ENCODE measurements around the gene NOPCHAP1. TPM values are rescaled to one million over a fixed set of nuclear protein-coding genes. Genes with fewer than 3 reads are reported as not detected.

The NOPCHAP1 gene
- total and polyA plus RNA-seq, 10 of the 15 experiments (the other 5 are each of a cell fraction or from before 2014, with no cell fraction given) = 28.0 to 115 (median 40.9) TPM

DNA sequence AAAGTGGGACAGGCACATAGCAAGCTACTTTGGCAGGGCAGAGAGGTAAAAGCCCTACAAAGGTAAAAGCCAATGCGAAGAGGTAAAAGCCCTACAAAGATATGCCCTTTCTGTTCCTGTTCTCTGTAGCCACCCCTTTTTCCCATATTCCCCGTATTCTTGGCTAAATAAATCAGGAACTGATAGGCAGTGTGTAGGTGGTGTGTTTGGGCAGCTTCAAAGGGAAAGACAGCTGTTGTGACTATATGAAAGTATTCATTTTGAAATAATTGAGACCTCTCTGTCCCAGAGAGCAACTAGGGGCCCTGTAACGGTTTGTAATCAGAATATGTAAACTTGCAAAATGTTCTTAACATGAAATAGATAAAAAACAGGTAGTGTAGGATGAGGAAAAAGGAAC, 16.8 kb upstream of the NOPCHAP1 start (continued):
- TF ChIP-seq, protein P1, sequence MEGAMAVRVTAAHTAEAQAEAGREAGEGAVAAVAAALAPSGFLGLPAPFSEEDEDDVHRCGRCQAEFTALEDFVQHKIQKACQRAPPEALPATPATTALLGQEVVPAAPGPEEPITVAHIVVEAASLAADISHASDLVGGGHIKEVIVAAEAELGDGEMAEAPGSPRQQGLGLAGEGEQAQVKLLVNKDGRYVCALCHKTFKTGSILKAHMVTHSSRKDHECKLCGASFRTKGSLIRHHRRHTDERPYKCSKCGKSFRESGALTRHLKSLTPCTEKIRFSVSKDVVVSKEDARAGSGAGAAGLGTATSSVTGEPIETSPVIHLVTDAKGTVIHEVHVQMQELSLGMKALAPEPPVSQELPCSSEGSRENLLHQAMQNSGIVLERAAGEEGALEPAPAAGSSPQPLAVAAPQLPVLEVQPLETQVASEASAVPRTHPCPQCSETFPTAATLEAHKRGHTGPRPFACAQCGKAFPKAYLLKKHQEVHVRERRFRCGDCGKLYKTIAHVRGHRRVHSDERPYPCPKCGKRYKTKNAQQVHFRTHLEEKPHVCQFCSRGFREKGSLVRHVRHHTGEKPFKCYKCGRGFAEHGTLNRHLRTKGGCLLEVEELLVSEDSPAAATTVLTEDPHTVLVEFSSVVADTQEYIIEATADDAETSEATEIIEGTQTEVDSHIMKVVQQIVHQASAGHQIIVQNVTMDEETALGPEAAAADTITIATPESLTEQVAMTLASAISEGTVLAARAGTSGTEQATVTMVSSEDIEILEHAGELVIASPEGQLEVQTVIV (IDR thresholded peaks at IDR 0.05; ENCODE audit: borderline replicate concordance, partially characterized antibody) = no peak
- TF ChIP-seq MEF2A (IDR thresholded peaks at IDR 0.05; ENCODE audit: insufficient read depth, low read depth, low read length) = no peak
- no peak for TF ChIP-seq BRCA1 (IDR thresholded peaks at IDR 0.05; ENCODE audit: low read depth, low read length)
- TF ChIP-seq IKZF1 (conservative IDR thresholded peaks at IDR 0.05) = 0 out of 2 replicates have a peak, but pooled peaks have one; percentile 32
- TF ChIP-seq SRF (IDR thresholded peaks at IDR 0.05; ENCODE audit: low read depth in 2 of 2, low read length in 2 of 2) = no peak
- no peak for TF ChIP-seq NFXL1 (IDR thresholded peaks at IDR 0.05; ENCODE audit: borderline replicate concordance)
- TF ChIP-seq, protein P2, sequence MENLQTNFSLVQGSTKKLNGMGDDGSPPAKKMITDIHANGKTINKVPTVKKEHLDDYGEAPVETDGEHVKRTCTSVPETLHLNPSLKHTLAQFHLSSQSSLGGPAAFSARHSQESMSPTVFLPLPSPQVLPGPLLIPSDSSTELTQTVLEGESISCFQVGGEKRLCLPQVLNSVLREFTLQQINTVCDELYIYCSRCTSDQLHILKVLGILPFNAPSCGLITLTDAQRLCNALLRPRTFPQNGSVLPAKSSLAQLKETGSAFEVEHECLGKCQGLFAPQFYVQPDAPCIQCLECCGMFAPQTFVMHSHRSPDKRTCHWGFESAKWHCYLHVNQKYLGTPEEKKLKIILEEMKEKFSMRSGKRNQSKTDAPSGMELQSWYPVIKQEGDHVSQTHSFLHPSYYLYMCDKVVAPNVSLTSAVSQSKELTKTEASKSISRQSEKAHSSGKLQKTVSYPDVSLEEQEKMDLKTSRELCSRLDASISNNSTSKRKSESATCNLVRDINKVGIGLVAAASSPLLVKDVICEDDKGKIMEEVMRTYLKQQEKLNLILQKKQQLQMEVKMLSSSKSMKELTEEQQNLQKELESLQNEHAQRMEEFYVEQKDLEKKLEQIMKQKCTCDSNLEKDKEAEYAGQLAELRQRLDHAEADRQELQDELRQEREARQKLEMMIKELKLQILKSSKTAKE (IDR thresholded peaks at IDR 0.05; ENCODE audit: low read depth, poor library complexity, severe bottlenecking) = no peak
- TF ChIP-seq TAF1 (IDR thresholded peaks at IDR 0.05; ENCODE audit: borderline replicate concordance, low read depth, low read length) = no peak
- TF ChIP-seq, protein P3, sequence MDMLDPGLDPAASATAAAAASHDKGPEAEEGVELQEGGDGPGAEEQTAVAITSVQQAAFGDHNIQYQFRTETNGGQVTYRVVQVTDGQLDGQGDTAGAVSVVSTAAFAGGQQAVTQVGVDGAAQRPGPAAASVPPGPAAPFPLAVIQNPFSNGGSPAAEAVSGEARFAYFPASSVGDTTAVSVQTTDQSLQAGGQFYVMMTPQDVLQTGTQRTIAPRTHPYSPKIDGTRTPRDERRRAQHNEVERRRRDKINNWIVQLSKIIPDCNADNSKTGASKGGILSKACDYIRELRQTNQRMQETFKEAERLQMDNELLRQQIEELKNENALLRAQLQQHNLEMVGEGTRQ (IDR thresholded peaks at IDR 0.05; ENCODE audit: borderline replicate concordance, low read depth, low read length) = no peak
- TF ChIP-seq RAD21 (IDR thresholded peaks at IDR 0.05; ENCODE audit: insufficient read depth, low read depth, low read length) = no peak
- no peak for TF ChIP-seq BCL11A (IDR thresholded peaks at IDR 0.05; ENCODE audit: low read depth, low read length)
- TF ChIP-seq LARP7 (IDR thresholded peaks at IDR 0.05) = no peak
- TF ChIP-seq FOXM1 (IDR thresholded peaks at IDR 0.05; ENCODE audit: low read depth, low read length) = 0 out of 2 replicates have a peak, but pooled peaks have one; percentile 15
- TF ChIP-seq, protein P4, sequence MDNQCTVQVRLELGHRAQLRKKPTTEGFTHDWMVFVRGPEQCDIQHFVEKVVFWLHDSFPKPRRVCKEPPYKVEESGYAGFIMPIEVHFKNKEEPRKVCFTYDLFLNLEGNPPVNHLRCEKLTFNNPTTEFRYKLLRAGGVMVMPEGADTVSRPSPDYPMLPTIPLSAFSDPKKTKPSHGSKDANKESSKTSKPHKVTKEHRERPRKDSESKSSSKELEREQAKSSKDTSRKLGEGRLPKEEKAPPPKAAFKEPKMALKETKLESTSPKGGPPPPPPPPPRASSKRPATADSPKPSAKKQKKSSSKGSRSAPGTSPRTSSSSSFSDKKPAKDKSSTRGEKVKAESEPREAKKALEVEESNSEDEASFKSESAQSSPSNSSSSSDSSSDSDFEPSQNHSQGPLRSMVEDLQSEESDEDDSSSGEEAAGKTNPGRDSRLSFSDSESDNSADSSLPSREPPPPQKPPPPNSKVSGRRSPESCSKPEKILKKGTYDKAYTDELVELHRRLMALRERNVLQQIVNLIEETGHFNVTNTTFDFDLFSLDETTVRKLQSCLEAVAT (IDR thresholded peaks at IDR 0.05) = no peak
- TF ChIP-seq MYB (IDR thresholded peaks at IDR 0.05; ENCODE audit: borderline replicate concordance, low read depth, low read length) = no peak
- no peak for TF ChIP-seq YY1 (IDR thresholded peaks at IDR 0.05; ENCODE audit: low read depth, low read length)
- no peak for TF ChIP-seq KAT2A (conservative IDR thresholded peaks at IDR 0.05; ENCODE audit: control insufficient read depth, low read depth, low read length)
- TF ChIP-seq RUNX3 (IDR thresholded peaks at IDR 0.05; ENCODE audit: low read length) = 0 out of 2 replicates have a peak, but pooled peaks have one; percentile 25
- TF ChIP-seq MEF2B (IDR thresholded peaks at IDR 0.05; ENCODE audit: partially characterized antibody, poor library complexity, severe bottlenecking) = no peak
- TF ChIP-seq SPI1 (IDR thresholded peaks at IDR 0.05; ENCODE audit: borderline replicate concordance, insufficient read depth, low read depth, low read length) = peak; percentile 23; the same call in 1 of the 2 replicates
